GM19324 (cell line): Measurements from ENCODE around the gene IGLON5.

ENCODE experiments used
- ATAC-seq: cut with Tn5 transposase; IDR thresholded peaks from one replicate; pipeline ENCODE4 v1.9.1; 2021; ENCODE audit warnings: mild to moderate bottlenecking, moderate library complexity; ENCODE audit not compliant: unreplicated experiment, low FRiP score

The IGLON5 gene

GRCh38 chr19:51311351-51312257, at the start of gene IGLON5:
Gene IGLON5, plus strand, starts transcription at chr19:51311644. Its CDS starts 204 bp downstream, at chr19:51311848.
- ATAC-seq: no peak

GRCh38 chr19:51263808-51264207, 47.6 kb upstream of the IGLON5 start:
- no peak for ATAC-seq

- no peak for ATAC-seq
Observed at GRCh38 chr19:51271067-51271466, 40.4 kb upstream of the IGLON5 start.

- ATAC-seq: no peak
Observed at GRCh38 chr19:51272183-51272810, 39.1 kb upstream of the IGLON5 start.

- ATAC-seq: no peak
Observed at GRCh38 chr19:51274049-51274770, 37.2 kb upstream of the IGLON5 start.

- no peak for ATAC-seq
Observed at GRCh38 chr19:51277112-51277511, 34.3 kb upstream of the IGLON5 start.

GRCh38 chr19:51282335-51282734, 29.1 kb upstream of the IGLON5 start:
- ATAC-seq: no peak

GRCh38 chr19:51285682-51286081, 25.8 kb upstream of the IGLON5 start:
- no peak for ATAC-seq

- no peak for ATAC-seq
Observed at GRCh38 chr19:51289635-51290034, 21.8 kb upstream of the IGLON5 start.

- ATAC-seq: no peak
Observed at GRCh38 chr19:51292971-51293370, 18.5 kb upstream of the IGLON5 start.

- no peak for ATAC-seq
Observed at GRCh38 chr19:51293571-51294210, 17.8 kb upstream of the IGLON5 start.

- ATAC-seq: no peak
Observed at GRCh38 chr19:51294211-51294976, 17.1 kb upstream of the IGLON5 start.

GRCh38 chr19:51294977-51295375, 16.5 kb upstream of the IGLON5 start:
- ATAC-seq: no peak

GRCh38 chr19:51295382-51296126, 15.9 kb upstream of the IGLON5 start:
- no peak for ATAC-seq

- ATAC-seq: no peak
Observed at GRCh38 chr19:51296336-51297093, 14.9 kb upstream of the IGLON5 start.

- no peak for ATAC-seq
Observed at GRCh38 chr19:51297406-51297805, 14.0 kb upstream of the IGLON5 start.

- no peak for ATAC-seq
Observed at GRCh38 chr19:51301266-51301665, 10.2 kb upstream of the IGLON5 start.

GRCh38 chr19:51305479-51305878, 6.0 kb upstream of the IGLON5 start:
- no peak for ATAC-seq

GRCh38 chr19:51316688-51317087, 5.2 kb downstream of the IGLON5 start:
- no peak for ATAC-seq
